Measurements from ENCODE around the gene CYP4F2. TPM values are rescaled to one million over a fixed set of nuclear protein-coding genes. Genes with fewer than 3 reads are reported as not detected.

CYP4F2 gene
- total and polyA plus RNA-seq, 2 experiments from 2014 or later, result not detected

- no peak for DNase-seq
- no peak overlapping the region for H3K9ac ChIP-seq
- WGBS, 2 experiments (ENCODE audit: low coverage in 1 of 2, low lambda C conversion rate in 2 of 2, missing lambda C conversion rate in 2 of 2), result 40 to 44% methylated on average over 13 to 16 of the region's 16 CpGs
Measured at GRCh38 chr19:15897026-15897737, 692 bp downstream of the CYP4F2 start.

GRCh38 chr19:15895876-15896430 is 1.9 kb downstream of the CYP4F2 start:
- Histone ChIP-seq H2AFZ (no peak overlapping the region), H3K79me2 (ENCODE audit: insufficient read depth) (no peaks in the 10 kb centered on the region), H3K9ac (no peak overlapping the region), H3K4me3 (no peak overlapping the region), H3K4me2 (ENCODE audit: unreplicated experiment) (no peak overlapping the region), H3K9me2 (ENCODE audit: insufficient read depth) (no peaks in the 10 kb centered on the region), H3K36me3 (ENCODE audit: low read depth) (no peaks in the 10 kb centered on the region), H3K27ac (no peak overlapping the region), H3F3A (ENCODE audit: insufficient read depth) (no peaks in the 10 kb centered on the region), H3K4me1 (ENCODE audit: insufficient read depth) (no peaks in the 10 kb centered on the region), H3K9me3 (ENCODE audit: low read depth) (no peaks in the 10 kb centered on the region), H3K27me3 (replicated peaks; ENCODE audit: insufficient read depth) (no peaks in the 10 kb centered on the region), H4K20me1 (ENCODE audit: insufficient read depth) (no peaks in the 10 kb centered on the region)
- no peak for DNase-seq
- WGBS, 2 experiments (ENCODE audit: low coverage in 1 of 2, low lambda C conversion rate in 2 of 2, missing lambda C conversion rate in 2 of 2), result 12 to 14% methylated on average over 4 of the region's 4 CpGs
- in situ Hi-C loops (cut with MboI), result no loop called here
- TF ChIP-seq EZH2phosphoT487 (IDR thresholded peaks at IDR 0.05; ENCODE audit: insufficient read depth, low read depth) (no peak), EZH2 (IDR thresholded peaks at IDR 0.05; ENCODE audit: insufficient read depth, poor library complexity, severe bottlenecking) (no peak)

More at GRCh38 chr19:15897026-15897737, 692 bp downstream of the CYP4F2 start:
- Histone ChIP-seq H3K79me2 (ENCODE audit: insufficient read depth) (no peaks in the 10 kb centered on the region), H3K9me2 (ENCODE audit: insufficient read depth) (no peaks in the 10 kb centered on the region), H2AFZ (no peak overlapping the region), H3K27me3 (replicated peaks; ENCODE audit: insufficient read depth) (no peaks in the 10 kb centered on the region), H3K4me1 (ENCODE audit: insufficient read depth) (no peaks in the 10 kb centered on the region), H3K36me3 (ENCODE audit: low read depth) (no peaks in the 10 kb centered on the region), H4K20me1 (ENCODE audit: insufficient read depth) (no peaks in the 10 kb centered on the region), H3K27ac (no peak overlapping the region), H3K9me3 (ENCODE audit: low read depth) (no peaks in the 10 kb centered on the region), H3K4me3 (no peak overlapping the region), H3F3A (ENCODE audit: insufficient read depth) (no peaks in the 10 kb centered on the region), H3K4me2 (ENCODE audit: unreplicated experiment) (no peak overlapping the region)
- TF ChIP-seq EZH2phosphoT487 (IDR thresholded peaks at IDR 0.05; ENCODE audit: insufficient read depth, low read depth) (no peak), EZH2 (IDR thresholded peaks at IDR 0.05; ENCODE audit: insufficient read depth, poor library complexity, severe bottlenecking) (no peak)
- in situ Hi-C loops (cut with MboI), result no loop called here

GRCh38 chr19:15894359-15894758 is 3.5 kb downstream of the CYP4F2 start:
- H2AFZ ChIP-seq, result no peak overlapping the region
- no peak overlapping the region for H3K27ac ChIP-seq
- H3K4me1 ChIP-seq (ENCODE audit: insufficient read depth), result no peaks in the 10 kb centered on the region
- in situ Hi-C loops (cut with MboI), result no loop called here
- 16 to 18% methylated on average over 2 of the region's 2 CpGs for WGBS, 2 experiments (ENCODE audit: low coverage in 1 of 2, low lambda C conversion rate in 2 of 2, missing lambda C conversion rate in 2 of 2)
- no peaks in the 10 kb centered on the region for H3K36me3 ChIP-seq (ENCODE audit: low read depth)
- H3K9me3 ChIP-seq (ENCODE audit: low read depth), result no peaks in the 10 kb centered on the region
- H3K9ac ChIP-seq, result no peak overlapping the region
- H3F3A ChIP-seq (ENCODE audit: insufficient read depth), result no peaks in the 10 kb centered on the region
- H3K4me2 ChIP-seq (ENCODE audit: unreplicated experiment), result no peak overlapping the region
- H3K27me3 ChIP-seq (replicated peaks; ENCODE audit: insufficient read depth), result no peaks in the 10 kb centered on the region
- no peaks in the 10 kb centered on the region for H3K79me2 ChIP-seq (ENCODE audit: insufficient read depth)
- TF ChIP-seq EZH2 (IDR thresholded peaks at IDR 0.05; ENCODE audit: insufficient read depth, poor library complexity, severe bottlenecking) (no peak), EZH2phosphoT487 (IDR thresholded peaks at IDR 0.05; ENCODE audit: insufficient read depth, low read depth) (no peak)
- no peak for DNase-seq
- H3K4me3 ChIP-seq, result no peak overlapping the region
- no peaks in the 10 kb centered on the region for H4K20me1 ChIP-seq (ENCODE audit: insufficient read depth)
- no peaks in the 10 kb centered on the region for H3K9me2 ChIP-seq (ENCODE audit: insufficient read depth)

GRCh38 chr19:15893477-15893876 is 4.4 kb downstream of the CYP4F2 start:
- Histone ChIP-seq H3K9ac (no peak overlapping the region), H3K4me2 (ENCODE audit: unreplicated experiment) (no peak overlapping the region), H2AFZ (no peak overlapping the region), H3K27me3 (replicated peaks; ENCODE audit: insufficient read depth) (no peaks in the 10 kb centered on the region), H3F3A (ENCODE audit: insufficient read depth) (no peaks in the 10 kb centered on the region), H3K9me2 (ENCODE audit: insufficient read depth) (no peaks in the 10 kb centered on the region), H3K27ac (no peak overlapping the region), H3K4me1 (ENCODE audit: insufficient read depth) (no peaks in the 10 kb centered on the region), H3K9me3 (ENCODE audit: low read depth) (no peaks in the 10 kb centered on the region), H3K4me3 (no peak overlapping the region), H4K20me1 (ENCODE audit: insufficient read depth) (no peaks in the 10 kb centered on the region), H3K79me2 (ENCODE audit: insufficient read depth) (no peaks in the 10 kb centered on the region), H3K36me3 (ENCODE audit: low read depth) (no peaks in the 10 kb centered on the region)
- TF ChIP-seq EZH2phosphoT487 (IDR thresholded peaks at IDR 0.05; ENCODE audit: insufficient read depth, low read depth) (no peak), EZH2 (IDR thresholded peaks at IDR 0.05; ENCODE audit: insufficient read depth, poor library complexity, severe bottlenecking) (no peak)
- no peak for DNase-seq
- WGBS, 2 experiments (ENCODE audit: low coverage in 1 of 2, low lambda C conversion rate in 2 of 2, missing lambda C conversion rate in 2 of 2), result 10 to 17% methylated on average over 6 to 7 of the region's 7 CpGs
- in situ Hi-C loops (cut with MboI), result no loop called here
